GM12878 (cell line): ENCODE results near the gene LRP1B.

Experiments used
- POLR2AphosphoS5 ChIP-seq: IDR thresholded peaks from 2 replicates; pipeline ENCODE4 v1.6.1; 2011; ENCODE audit warnings: mild to moderate bottlenecking, low read length, inconsistent platforms
- TF ChIP-seq, protein P1 (sequence below), 3 experiments: IDR thresholded peaks in 2 of 3; conservative IDR thresholded peaks in 1 of 3; 2 replicates each; pipeline ENCODE4 v1.5.1; 2011; ENCODE audit warnings: low read depth in 3 of 3, low read length in 3 of 3, mild to moderate bottlenecking in 3 of 3, control low read depth in 2 of 3, moderate library complexity in 2 of 3, inconsistent platforms in 1 of 3, mixed read lengths in 1 of 3; ENCODE audit not compliant: control insufficient read depth in 2 of 3, insufficient read depth in 1 of 3; ENCODE audit errors: extremely low read depth in 1 of 3

DNA sequence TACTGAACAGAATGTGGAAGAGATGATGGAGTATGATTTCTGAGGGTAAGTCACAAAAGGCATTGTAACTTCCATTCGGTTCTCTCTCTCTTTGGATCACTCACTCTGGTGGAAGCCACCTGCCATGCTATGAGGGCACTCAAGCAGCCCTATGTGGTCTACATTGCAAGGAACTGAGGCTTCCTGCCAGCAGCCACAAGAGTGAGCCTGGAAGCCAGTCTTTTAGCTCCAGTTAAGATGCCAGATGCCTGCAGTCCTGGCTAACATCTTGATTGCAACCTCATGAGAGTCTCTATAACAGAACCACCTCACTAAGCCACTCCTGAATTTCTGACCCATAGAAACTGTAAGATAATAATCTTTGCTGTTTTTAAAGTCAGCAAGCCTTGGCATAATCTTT is 935.7 kb downstream of the LRP1B start:
- TF ChIP-seq, protein P1, sequence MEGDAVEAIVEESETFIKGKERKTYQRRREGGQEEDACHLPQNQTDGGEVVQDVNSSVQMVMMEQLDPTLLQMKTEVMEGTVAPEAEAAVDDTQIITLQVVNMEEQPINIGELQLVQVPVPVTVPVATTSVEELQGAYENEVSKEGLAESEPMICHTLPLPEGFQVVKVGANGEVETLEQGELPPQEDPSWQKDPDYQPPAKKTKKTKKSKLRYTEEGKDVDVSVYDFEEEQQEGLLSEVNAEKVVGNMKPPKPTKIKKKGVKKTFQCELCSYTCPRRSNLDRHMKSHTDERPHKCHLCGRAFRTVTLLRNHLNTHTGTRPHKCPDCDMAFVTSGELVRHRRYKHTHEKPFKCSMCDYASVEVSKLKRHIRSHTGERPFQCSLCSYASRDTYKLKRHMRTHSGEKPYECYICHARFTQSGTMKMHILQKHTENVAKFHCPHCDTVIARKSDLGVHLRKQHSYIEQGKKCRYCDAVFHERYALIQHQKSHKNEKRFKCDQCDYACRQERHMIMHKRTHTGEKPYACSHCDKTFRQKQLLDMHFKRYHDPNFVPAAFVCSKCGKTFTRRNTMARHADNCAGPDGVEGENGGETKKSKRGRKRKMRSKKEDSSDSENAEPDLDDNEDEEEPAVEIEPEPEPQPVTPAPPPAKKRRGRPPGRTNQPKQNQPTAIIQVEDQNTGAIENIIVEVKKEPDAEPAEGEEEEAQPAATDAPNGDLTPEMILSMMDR (IDR thresholded peaks at IDR 0.05 in 2 of 3, conservative IDR thresholded peaks at IDR 0.05 in 1 of 3; ENCODE audit: control insufficient read depth in 2 of 3, extremely low read depth in 1 of 3, insufficient read depth in 1 of 3, low read depth in 3 of 3, low read length in 3 of 3): no peak
- TF ChIP-seq POLR2AphosphoS5: no peak
